Psoas muscle (tissue), 8 donors: ENCODE measurements around the gene ENPP7. TPM values are rescaled to one million over a fixed set of nuclear protein-coding genes. Genes with fewer than 3 reads are reported as not detected.

Source experiments
- ATAC-seq, 4 donors: fragments of 200-7000 bp; cut with Tn5 transposase; one replicate each; pipeline ENCODE4 v1.9.1; 2020; ENCODE audit warnings: moderate library complexity in 3 of 4, mild to moderate bottlenecking in 2 of 4
- DNase-seq, 2 donors: peaks; one replicate each; pipeline ENCODE4 v3.0.0-alpha.2; 2020
- H3K27ac ChIP-seq: fragments of 200-600 bp; one replicate; pipeline ENCODE4 v1.8.0; 2022
- H3K27me3 ChIP-seq, 3 donors: fragments of 200-600 bp in 1 of 3; one replicate each; pipeline versions ENCODE4 v1.6.1 to v1.8.0; 2013 to 2022; ENCODE audit warnings: low read length in 2 of 3, mild to moderate bottlenecking in 2 of 3, moderate library complexity in 1 of 3; ENCODE audit not compliant: insufficient read depth in 3 of 3
- H3K36me3 ChIP-seq, 2 donors: fragments of 200-600 bp in 1 of 2; one replicate each; pipeline versions ENCODE4 v1.6.1 to v1.8.0; 2013 to 2022; ENCODE audit warnings: low read depth in 1 of 2, mild to moderate bottlenecking in 1 of 2, moderate library complexity in 1 of 2; ENCODE audit not compliant: insufficient read depth in 1 of 2
- H3K4me1 ChIP-seq: fragments of 200-600 bp; one replicate; pipeline ENCODE4 v1.8.0; 2022
- H3K4me3 ChIP-seq: fragments of 200-600 bp; one replicate; pipeline ENCODE4 v1.8.0; 2022; ENCODE audit warnings: mild to moderate bottlenecking
- H3K9me3 ChIP-seq: fragments of 200-600 bp; one replicate; pipeline ENCODE4 v1.8.0; 2022
- WGBS, 3 donors: extraction: QIAGEN DNeasy Blood & Tissue Kit; methylation state at CpG; one replicate each; pipeline versions ENCODE4 v1.1.6 to v1.1.7; 2013; 5-methylcytosine and 5-hydroxymethylcytosine counted together
- intact Hi-C, 2 donors: fragments of 100-400 bp; cut with DNase I; formaldehyde crosslinking; loops; one replicate each; pipeline versions ENCODE4 v1.11.0 to v1.14.2; 2022
- long read RNA-seq, 2 donors: library from polyadenylated mRNA; unstranded; transcript quantifications; one replicate each; pipeline ENCODE4 v2.0.0, GENCODE V29; 2021
- polyA plus RNA-seq, 3 donors: library from polyadenylated mRNA; stranded (reverse); fragments of 200-250 nt; gene quantifications; one replicate each; pipeline ENCODE4 v1.2.3, GENCODE V29; 2013
- total RNA-seq, 4 donors: library from RNA; stranded (reverse); fragmentation: NEBNext Ultra II Directional in 2 of 4; extraction: Animal tissue kit (Norgen Biotek cat#: 25700) in 2 of 4; gene quantifications; one replicate each; pipeline versions ENCODE4 v1.2.1 to v1.2.4, GENCODE V29; 2021 to 2023
- TF ChIP-seq, protein P1 (sequence below): fragments of 200-600 bp; IDR thresholded peaks from one replicate; pipeline ENCODE4 v1.8.0; 2022; ENCODE audit warnings: antibody characterized with exemption
- donor health status: healthy with polysubstance abuse.
- donor health status: DM: no; HTN: no; CAD: no; lungs with moderate emphysema.
- donor health status: Bipolar disorder and iron deficiency.
- donor health status: healthy.
- donor health status: DM: yes; HTN: yes; CAD: no.
- donor health status: DM: no; HTN: no; CAD: no.
- donor health status: DM: no; HTN: no; CAD: no.
- donor health status: DM: yes; HTN: yes; CAD: no.

ENPP7 gene, protein sequence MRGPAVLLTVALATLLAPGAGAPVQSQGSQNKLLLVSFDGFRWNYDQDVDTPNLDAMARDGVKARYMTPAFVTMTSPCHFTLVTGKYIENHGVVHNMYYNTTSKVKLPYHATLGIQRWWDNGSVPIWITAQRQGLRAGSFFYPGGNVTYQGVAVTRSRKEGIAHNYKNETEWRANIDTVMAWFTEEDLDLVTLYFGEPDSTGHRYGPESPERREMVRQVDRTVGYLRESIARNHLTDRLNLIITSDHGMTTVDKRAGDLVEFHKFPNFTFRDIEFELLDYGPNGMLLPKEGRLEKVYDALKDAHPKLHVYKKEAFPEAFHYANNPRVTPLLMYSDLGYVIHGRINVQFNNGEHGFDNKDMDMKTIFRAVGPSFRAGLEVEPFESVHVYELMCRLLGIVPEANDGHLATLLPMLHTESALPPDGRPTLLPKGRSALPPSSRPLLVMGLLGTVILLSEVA
- not detected for total RNA-seq
- under 1 TPM in 2 of 3 donors, not detected in 1; 0.04 to 0.10 TPM for polyA plus RNA-seq
- long read RNA-seq, donor 1, result 0 reads
- long read RNA-seq, donor 2, result 0 reads

DNA sequence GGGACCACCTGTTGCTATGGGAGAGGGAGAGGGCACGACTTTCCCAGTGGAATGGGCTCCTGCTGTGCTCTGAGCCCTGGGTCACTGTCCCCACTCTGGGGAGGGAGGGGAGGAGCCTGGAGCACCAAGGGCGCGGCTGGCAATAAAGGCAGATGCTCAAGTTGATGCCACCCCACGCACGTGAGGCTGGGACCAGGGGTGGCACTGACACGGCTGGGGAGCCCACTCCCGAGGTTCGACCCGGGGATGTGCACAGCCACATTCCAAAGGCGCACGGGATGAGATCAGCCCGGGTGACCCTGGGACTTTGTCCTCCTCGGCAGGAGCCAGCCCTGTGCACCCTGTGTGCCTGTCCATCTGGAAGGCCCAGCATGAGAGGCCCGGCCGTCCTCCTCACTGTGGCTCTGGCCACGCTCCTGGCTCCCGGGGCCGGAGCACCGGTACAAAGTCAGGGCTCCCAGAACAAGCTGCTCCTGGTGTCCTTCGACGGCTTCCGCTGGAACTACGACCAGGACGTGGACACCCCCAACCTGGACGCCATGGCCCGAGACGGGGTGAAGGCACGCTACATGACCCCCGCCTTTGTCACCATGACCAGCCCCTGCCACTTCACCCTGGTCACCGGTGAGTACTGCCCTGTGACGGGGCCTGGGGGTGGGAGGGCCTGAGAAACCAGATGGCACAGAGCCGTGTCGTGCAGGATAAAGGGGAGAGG is at the start of gene ENPP7:
Gene ENPP7, plus strand, starts transcription at position 175 of the 715 bp plus-strand sequence. Its CDS starts 197 bp downstream, at position 372.
- 86 to 93% (median 89%) methylated on average over 31 to 33 of the region's 33 CpGs for WGBS, 3 donors
- intact Hi-C loops, result no loop called here
- no peak for DNase-seq
- TF ChIP-seq, protein P1, sequence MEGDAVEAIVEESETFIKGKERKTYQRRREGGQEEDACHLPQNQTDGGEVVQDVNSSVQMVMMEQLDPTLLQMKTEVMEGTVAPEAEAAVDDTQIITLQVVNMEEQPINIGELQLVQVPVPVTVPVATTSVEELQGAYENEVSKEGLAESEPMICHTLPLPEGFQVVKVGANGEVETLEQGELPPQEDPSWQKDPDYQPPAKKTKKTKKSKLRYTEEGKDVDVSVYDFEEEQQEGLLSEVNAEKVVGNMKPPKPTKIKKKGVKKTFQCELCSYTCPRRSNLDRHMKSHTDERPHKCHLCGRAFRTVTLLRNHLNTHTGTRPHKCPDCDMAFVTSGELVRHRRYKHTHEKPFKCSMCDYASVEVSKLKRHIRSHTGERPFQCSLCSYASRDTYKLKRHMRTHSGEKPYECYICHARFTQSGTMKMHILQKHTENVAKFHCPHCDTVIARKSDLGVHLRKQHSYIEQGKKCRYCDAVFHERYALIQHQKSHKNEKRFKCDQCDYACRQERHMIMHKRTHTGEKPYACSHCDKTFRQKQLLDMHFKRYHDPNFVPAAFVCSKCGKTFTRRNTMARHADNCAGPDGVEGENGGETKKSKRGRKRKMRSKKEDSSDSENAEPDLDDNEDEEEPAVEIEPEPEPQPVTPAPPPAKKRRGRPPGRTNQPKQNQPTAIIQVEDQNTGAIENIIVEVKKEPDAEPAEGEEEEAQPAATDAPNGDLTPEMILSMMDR, result no peak
- Histone ChIP-seq H3K4me1 (no peaks in the 10 kb centered on the region), H3K4me3 (no peak within 1 kb of the TSS), H3K36me3 (no peaks in the 10 kb centered on the region), H3K9me3 (no peaks in the 10 kb centered on the region), H3K27me3 (peaks cover 0 to 2% (median 0%) of the 10 kb centered on the region in 3 donors), H3K27ac (no peak within 1 kb of the TSS)
- no peak for ATAC-seq

DNA sequence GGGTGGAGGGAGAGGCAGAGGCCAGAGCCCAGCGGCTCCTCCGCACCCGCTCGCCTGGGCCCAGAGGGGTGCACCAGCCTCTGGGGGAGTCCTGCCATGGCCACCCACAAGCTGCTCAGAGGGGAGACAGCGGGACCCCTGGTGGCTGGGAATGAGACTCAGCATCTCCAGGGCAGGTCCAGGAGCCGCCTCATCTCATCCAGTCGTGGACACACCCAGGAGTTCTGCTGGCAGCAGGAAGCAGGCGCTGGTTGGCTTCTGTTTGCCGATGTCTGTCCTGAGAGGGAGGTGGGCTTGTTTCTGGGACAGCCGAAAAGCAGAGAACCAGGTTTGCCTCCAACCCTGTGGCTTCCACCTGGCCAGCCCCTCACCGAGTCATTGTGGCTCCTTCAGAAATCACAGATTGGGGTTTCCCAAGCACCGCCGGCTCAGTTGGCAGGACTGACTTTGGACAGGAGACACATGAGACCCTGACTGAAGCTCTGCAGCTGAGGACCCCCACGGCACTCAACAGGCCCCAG is 49.6 kb upstream of the ENPP7 start:
- TF ChIP-seq, protein P1, result no peak
- Histone ChIP-seq H3K4me3 (no peak overlapping the region), H3K27me3 (peaks cover 0 to 58% (median 23%) of the 10 kb centered on the region in 3 donors), H3K36me3 (no peaks in the 10 kb centered on the region), H3K9me3 (no peaks in the 10 kb centered on the region), H3K4me1 (no peaks in the 10 kb centered on the region), H3K27ac (no peak overlapping the region)
- ATAC-seq, result no peak
- no peak for DNase-seq
- WGBS, 3 donors, result 59 to 71% (median 65%) methylated on average over 14 of the region's 14 CpGs
- intact Hi-C loops, result no loop called here

DNA sequence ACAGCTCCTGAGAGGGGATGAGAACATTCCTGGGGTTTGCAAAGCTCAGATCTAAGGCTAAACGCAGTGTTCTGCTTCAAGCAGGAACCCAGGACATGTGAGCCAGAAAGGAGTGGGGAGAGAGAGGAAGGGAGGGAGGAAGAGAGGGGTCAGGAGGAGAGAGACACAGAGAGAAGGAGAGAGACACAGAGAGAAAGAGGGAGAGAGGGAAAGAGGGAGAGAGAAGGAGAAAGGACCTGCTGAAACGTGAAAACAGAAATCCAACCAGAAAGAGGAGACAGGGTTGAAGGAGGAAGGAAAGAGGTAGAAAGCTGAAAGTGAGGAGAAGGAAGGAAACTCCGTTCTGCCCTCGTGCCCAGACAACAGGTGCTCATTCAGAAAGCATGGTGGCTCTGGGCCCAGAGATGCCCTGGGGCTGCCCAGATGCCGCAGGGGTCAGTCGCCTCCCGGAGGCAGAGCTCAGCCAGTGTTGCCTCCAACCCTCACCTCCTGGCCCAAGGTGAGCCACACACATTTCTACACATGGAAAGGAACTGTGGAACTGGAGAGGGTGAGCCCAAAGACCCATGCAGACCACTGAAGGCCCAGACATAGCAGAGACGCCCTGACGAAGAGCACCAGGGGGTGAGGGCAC is 49.0 kb upstream of the ENPP7 start:
- TF ChIP-seq, protein P1, result no peak

DNA sequence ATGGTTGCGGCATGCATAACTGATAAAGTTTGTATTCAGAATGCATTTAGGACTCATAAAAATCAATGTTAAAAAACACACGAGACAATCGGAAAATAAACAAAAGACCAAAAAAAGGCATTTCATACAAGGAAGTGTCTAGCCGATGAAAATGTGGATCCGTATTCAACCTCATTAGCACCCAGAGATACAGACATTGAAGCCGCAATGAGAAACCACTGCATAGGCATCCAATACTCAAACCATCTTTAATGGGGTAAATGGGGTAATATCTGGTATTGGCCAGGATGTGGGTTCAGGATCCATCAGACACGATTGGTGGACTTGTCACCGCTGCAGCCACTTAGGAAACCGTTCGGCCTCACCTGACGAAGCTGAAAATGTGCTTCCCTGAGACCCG is 47.4 kb upstream of the ENPP7 start:
- DNase-seq (no peak), ATAC-seq (no peak)
- no peak overlapping the region for H3K27ac ChIP-seq
- no peak overlapping the region for H3K4me3 ChIP-seq
- no peaks in the 10 kb centered on the region for H3K9me3 ChIP-seq
- TF ChIP-seq, protein P1, result no peak
- no peaks in the 10 kb centered on the region for H3K36me3 ChIP-seq
- intact Hi-C loops, result no loop called here
- 88 to 91% (median 90%) methylated on average over 12 of the region's 12 CpGs for WGBS, 3 donors
- H3K27me3 ChIP-seq, result peaks cover 0 to 64% (median 24%) of the 10 kb centered on the region in 3 donors
- H3K4me1 ChIP-seq, result no peaks in the 10 kb centered on the region

More for the DNA sequence above, 49.0 kb upstream of the ENPP7 start:
- Histone ChIP-seq H3K27ac (no peak overlapping the region), H3K9me3 (no peaks in the 10 kb centered on the region), H3K4me3 (no peak overlapping the region), H3K4me1 (no peaks in the 10 kb centered on the region), H3K36me3 (no peaks in the 10 kb centered on the region), H3K27me3 (peaks cover 0 to 61% (median 25%) of the 10 kb centered on the region in 3 donors)
- no peak for ATAC-seq
- 29 to 35% (median 33%) methylated on average over 9 of the region's 9 CpGs for WGBS, 3 donors
- intact Hi-C loops, result no loop called here
- DNase-seq, result no peak
